Hematopoietic multipotent progenitor cell (in vitro differentiated cells): ENCODE data around the gene PRICKLE2. TPM values are rescaled to one million over a fixed set of nuclear protein-coding genes. Genes with fewer than 3 reads are reported as not detected.

ENCODE experiments used
- DNase-seq, 3 donors: peaks; one replicate each; pipeline ENCODE4 v3.0.0-alpha.2; 2011 to 2015; ENCODE audit warnings: low read depth in 2 of 3, low spot score in 2 of 3
- total RNA-seq: library from RNA; depleted of rRNA; stranded (reverse); fragments of >200 nt; gene quantifications from one replicate; pipeline ENCODE4 v1.2.3, GENCODE V29; 2012

Gene PRICKLE2
- total RNA-seq, 1 donor, result under 0.01 TPM

- DNase-seq, result no peak
Measured at GRCh38 chr3:64196236-64196929, 28.9 kb downstream of the PRICKLE2 start.

GRCh38 chr3:64195789-64196188, 29.5 kb downstream of the PRICKLE2 start:
- no peak for DNase-seq

- no peak for DNase-seq
Measured at GRCh38 chr3:64191822-64192221, 33.4 kb downstream of the PRICKLE2 start.

DNA sequence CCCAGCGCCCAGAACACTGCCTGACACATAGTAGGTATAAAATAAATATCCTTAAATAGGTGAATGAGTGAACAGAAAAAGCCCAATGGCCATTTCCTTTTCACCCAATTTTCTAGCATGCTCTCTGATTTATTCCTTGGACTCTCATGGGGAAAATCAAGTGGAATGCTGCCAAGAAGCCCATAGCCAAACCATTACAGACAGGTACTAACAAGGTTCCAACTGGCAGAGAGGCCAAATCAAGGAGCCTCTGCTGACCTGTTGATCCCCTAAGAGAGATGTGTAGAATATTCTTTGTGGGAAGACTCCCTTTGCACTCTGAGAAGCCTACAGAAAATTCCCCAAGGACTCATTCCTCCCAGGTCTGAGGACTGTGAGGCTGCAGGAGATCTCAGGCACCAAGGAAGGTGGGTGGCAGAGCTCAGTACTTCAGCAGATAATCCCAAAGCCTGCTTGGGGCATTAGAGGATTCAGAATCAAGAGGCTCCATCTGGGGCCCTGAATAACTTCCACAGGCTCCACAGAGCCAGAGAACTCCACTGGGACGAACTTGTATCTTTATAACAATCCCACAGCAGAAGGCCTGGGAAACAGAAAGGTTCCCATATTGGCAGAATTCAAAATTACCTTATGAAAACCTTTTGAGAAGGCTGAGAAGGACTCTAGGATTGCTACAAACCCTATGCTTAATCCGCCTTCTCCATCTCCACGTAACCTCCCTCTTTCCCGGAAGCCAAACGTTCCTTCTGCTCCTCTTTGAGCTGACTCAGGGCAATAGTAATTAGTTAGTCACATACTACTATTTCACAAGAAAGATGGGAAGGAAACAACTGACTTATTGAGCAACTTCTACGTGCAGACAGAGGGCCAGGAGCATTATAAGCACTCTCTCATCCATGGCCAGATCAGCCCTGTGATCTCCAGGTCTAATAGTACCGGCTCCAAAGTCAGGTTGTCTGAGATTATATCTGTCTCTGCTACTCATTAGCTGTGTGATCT, 34.5 kb downstream of the PRICKLE2 start:
- DNase-seq, result no peak

DNA sequence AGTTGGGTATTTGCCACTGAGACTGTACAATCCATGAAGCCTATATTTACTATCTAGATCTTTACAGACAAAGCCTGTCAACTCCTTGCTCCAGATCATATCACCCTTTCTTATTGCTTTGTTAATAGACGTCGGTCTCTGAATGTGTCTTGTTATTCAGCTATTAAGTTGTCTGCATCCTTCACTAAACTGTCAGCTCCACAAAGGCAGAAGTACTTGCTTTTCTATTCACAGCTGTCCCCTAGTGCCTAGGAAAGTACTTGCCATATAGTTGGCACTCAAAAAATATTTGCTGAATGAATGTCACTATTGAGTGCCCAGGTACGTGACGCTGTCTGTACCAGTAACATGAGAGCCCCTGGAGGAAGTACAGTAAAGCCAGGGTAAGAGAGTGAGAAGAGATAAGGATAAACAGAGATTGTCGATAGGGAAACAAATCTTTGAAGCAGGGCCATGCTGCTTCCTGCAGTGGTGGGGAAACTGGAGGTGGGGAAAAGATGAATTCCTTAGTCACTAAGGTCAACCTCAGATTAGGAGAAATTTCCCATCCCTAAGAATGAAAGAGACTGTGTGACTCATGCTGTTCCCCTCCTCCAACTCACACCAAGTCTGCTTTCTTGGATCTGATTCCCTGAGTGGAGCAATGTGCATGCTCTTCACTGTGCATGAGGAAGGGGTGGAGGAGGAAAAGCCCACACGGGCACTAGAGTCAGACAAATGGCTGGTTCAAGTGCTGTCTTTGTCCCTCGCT, 36.3 kb downstream of the PRICKLE2 start:
- DNase-seq, result no peak

DNA sequence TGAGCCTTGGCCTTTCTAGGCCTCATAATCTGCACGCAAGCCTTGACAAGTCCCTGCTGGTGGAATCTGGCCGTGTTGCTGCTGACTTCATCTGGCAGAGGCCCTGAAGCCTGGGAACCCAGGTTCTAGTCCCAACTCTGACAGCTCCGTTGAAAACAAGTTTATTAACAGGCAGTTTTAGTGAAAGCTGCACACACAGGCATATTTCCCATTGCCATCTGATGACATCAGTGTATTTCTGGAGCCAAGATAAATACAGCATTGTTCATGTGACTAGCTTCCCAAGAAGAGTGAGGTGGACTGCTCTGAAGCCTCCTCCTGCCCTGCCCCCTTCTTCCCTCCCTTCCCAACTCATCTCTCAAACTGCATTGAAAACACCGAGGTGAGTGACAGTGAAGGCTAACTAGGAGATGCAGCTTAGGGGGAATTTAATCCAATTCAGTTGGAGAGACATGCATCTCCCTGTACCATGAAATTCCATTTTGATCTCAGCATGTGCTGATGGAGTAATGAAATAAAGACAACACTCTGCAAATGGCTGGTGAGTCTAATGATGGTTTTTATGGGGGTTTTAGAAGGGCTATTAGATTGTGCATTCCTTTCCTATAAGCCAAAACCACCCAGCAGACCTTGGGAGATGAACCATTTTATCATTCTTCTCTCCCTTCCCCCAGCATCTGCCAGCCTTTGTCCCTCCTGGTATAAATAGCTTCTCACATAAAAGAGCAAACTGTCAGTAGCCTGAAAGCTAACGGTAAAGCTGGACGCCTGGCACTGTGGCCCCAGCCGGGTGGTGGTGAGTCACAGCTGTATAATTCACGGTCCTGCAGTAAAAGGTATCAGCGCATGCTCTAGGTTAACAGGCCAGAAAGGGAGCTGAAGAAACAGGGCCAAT, 38.0 kb downstream of the PRICKLE2 start:
- no peak for DNase-seq

DNA sequence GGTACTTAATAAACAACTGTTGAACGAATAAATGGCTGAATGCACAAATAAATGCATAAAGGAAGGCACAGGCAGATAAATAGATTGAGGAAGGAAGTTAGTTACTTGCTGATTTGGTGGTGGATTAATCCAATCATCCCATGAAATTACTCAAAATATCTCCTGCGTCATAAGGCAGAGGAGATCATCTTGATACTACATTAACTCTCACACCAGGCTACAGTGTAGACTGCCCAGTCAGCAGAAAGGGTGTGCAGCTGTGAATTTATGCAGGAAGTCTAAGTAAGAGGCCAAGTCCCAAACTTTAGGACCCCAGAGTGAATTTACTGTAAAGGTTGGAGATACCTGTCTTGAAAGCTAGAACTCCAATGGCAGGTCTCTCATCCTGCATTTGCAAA, 38.6 kb downstream of the PRICKLE2 start:
- no peak for DNase-seq

- DNase-seq, result no peak
Measured at GRCh38 chr3:64185436-64185835, 39.8 kb downstream of the PRICKLE2 start.

GRCh38 chr3:64184621-64185020, 40.6 kb downstream of the PRICKLE2 start:
- no peak for DNase-seq

GRCh38 chr3:64179860-64180259, 45.4 kb downstream of the PRICKLE2 start:
- no peak for DNase-seq

DNA sequence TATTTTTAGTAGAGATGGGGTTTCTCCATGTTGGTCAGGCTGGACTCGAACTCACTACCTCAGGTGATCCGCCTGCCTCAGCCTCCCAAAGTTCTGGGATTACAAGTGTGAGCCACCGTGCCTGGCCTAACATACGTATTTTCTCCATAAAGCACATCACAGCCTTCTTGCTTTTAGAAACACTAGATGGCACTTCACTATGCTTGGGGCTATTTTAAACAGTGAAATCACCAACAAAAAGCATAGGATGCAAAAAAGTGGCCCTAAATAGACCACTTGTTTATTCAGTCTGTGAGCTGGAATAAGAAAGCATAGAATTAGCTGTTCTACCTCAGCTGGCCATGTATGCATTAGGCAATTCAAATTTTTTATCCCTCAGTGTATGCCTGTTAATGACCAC, 46.0 kb downstream of the PRICKLE2 start:
- DNase-seq, result no peak

DNA sequence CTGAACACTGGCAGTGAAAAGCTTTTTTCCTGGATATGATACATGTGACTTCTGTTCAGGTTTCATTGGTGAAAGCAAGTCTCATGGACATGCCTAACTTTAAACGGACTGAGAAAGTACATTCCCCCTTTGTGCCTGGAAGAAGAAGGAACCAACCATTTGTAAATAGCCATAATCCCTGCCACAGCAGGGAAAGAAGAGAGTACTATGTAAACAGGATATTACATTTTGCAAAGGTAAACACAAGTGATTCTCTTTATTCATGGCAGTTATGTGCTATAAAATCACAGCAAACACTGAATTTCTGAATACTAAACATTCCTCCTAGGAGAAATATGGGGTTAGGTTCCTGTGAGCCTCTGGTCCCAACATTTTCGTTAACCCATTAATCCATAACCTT, 46.8 kb downstream of the PRICKLE2 start:
- DNase-seq, result no peak

DNA sequence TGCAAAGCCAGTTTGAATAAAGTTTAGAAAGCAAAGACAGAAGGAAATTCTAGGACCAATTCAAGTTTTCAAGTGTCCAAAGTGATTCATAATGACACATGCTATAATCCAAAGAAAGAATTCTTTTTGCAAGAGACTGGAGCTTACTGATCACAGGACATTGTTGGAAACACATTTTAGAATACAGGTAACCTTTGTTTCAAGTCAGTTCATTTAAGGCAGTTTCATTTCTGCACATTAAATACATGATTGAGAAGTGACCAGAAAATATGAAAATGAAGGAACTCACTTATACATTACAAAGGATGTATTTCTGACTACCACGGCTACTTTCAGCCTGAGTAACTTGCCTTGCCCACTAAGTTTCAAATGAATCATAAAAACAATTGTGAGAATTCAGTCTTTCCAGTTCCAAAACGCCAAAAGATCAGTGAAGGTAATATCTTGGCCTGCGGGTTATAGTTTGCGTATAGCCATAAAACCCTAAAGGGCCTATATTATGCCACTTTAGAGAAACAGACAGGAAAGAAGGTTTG, 48.7 kb downstream of the PRICKLE2 start:
- no peak for DNase-seq

DNA sequence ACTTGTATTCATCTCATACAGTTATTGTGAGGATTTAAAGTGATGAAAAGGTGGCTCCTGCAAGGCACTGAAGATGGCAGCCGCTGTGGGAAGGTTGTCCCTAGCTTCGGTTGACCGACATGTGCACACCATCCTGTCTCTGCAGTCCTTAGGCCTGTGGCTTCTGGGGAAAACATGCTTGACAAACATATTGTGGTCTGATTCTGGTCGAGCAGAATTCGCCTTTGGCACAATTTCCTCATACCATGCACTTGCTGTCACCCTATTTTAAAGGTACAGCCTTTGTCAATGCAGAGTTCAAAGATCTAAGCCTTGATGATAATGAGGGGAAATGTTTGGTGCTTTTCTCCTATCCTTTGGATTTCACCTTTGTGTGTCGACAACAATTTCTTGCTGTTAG, 50.9 kb downstream of the PRICKLE2 start:
- DNase-seq, result no peak

DNA sequence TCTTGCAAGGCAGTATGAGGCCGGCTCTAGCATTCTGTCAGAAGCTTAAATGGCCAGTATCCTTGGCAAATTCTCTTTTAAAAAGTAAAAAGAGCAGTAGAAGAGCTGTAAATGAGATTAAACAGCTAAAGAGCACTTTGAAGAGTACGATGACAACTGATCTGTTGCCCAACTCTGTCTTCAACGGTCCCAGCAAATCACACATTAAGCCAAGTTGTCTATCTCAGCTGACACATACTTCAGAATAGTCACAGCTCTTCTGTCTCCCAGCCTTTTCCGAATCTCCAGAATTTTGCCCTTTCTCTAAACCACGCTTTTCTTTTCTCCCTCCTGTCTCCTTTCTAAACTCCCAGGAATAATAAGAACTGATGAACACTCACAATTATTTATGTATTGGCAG, 51.7 kb downstream of the PRICKLE2 start:
- no peak for DNase-seq

DNA sequence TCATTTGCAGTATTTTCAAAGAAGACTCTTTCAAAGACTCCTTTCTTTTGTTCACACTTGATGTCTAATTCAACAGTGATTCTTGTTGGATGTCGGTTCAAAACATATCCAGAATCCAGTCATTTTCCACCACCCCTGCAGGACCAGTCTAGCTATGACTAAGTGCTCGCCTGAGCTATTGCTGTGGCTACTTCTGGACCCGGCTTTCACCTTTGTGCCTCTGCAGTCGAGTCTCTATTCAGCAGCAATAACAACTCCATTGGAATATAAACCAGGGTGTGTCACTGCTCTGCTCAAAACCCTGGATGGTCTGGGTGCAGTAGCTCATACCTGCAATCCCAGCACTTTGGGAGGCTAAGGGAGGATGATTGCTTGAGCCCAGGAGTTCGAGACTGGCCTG, 55.0 kb downstream of the PRICKLE2 start:
- no peak for DNase-seq

- no peak for DNase-seq
Measured at GRCh38 chr3:64167868-64168267, 57.4 kb downstream of the PRICKLE2 start.

GRCh38 chr3:64167351-64167750, 57.9 kb downstream of the PRICKLE2 start:
- DNase-seq, result no peak

- DNase-seq, result no peak
Measured at GRCh38 chr3:64166584-64167162, 58.6 kb downstream of the PRICKLE2 start.

- DNase-seq, result no peak
Measured at GRCh38 chr3:64164349-64164748, 60.9 kb downstream of the PRICKLE2 start.
